ENCODE results near the gene GNB1. TPM values are rescaled to one million over a fixed set of nuclear protein-coding genes. Genes with fewer than 3 reads are reported as not detected.

The GNB1 gene
- total and polyA plus RNA-seq, 9 of the 15 experiments (the other 6 are each of a cell fraction or from before 2014, with no cell fraction given): 34.3 to 388 (median 114) TPM

DNA sequence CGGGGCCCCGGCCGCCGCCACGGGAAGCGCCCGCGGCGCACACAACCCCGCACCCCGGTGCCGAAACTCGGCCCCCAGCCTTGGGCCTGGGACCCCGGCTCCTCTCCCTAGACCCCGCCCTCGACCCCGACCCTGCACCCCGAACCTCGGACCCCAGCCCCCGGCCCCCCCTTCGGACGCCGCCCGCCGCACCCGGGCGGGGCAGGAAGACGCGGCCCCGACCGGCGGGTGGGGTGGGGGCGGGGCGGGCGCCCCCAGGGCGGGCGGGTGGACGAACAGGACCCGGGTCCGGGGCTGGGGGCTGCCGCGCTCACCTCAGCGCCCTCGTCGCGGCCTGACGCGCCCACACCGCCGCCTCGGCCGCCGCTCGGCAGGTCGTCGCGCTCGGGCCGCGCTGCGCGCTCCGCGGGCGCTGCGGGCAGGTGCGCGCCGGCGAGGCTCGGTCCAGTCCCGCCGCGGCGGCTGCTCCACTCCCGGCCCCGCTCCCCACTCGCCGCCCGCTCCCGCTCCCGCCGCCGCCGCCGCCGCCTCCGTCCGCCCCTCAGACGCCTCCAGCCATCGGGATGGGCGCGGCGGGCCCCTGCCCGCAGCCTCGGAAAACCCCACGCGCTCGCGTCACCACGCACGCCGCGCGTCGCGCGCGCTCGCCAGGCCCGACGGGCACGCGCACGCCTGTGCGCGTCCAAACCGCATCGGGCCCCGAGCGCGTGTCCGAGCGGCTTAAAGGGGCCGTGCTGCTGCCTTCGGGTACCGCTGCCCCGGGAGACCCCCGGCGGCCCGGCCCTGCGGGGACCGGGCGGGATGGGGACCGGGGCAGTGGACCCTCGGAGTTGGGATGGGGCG lies at the start of gene GNB1 (continued):
- TF ChIP-seq MAZ (CRISPR knock-in tag; conservative IDR thresholded peaks at IDR 0.05 in 1 of 2, IDR thresholded peaks at IDR 0.05 in 1 of 2) (peak in 1 of 2 experiments; percentile 77; a peak in 2 of 4 replicates), ZNF507 (tag; conservative IDR thresholded peaks at IDR 0.05) (no peak), NEUROD1 (IDR thresholded peaks at IDR 0.05; ENCODE audit: borderline replicate concordance, low read depth, low read length, partially characterized antibody) (no peak), RFX1 (IDR thresholded peaks at IDR 0.05) (no peak), PYGO2 (tag; IDR thresholded peaks at IDR 0.05) (no peak), CHCHD3 (CRISPR knock-in tag; IDR thresholded peaks at IDR 0.05) (no peak), ZNF212 (CRISPR knock-in tag; IDR thresholded peaks at IDR 0.05) (no peak), SIN3A (IDR thresholded peaks at IDR 0.05; ENCODE audit: borderline replicate concordance in 2 of 2, control insufficient read depth in 1 of 2, low read depth in 2 of 2, low read length in 2 of 2) (peak; percentile 48 to 77; a peak in 3 of 4 replicates), RBFOX2 (IDR thresholded peaks at IDR 0.05; ENCODE audit: low read depth, low read length) (peak; percentile 79), ZNF444 (CRISPR knock-in tag; IDR thresholded peaks at IDR 0.05) (no peak), CEBPB (tag; IDR thresholded peaks at IDR 0.05) (peak; percentile 55; the same call in 1 of the 2 replicates), CBX2 (IDR thresholded peaks at IDR 0.05; ENCODE audit: insufficient read depth, low read length, poor library complexity, severe bottlenecking) (no peak), TAF15 (IDR thresholded peaks at IDR 0.05; ENCODE audit: low read depth, low read length) (no peak)
- TF ChIP-seq, protein P1, sequence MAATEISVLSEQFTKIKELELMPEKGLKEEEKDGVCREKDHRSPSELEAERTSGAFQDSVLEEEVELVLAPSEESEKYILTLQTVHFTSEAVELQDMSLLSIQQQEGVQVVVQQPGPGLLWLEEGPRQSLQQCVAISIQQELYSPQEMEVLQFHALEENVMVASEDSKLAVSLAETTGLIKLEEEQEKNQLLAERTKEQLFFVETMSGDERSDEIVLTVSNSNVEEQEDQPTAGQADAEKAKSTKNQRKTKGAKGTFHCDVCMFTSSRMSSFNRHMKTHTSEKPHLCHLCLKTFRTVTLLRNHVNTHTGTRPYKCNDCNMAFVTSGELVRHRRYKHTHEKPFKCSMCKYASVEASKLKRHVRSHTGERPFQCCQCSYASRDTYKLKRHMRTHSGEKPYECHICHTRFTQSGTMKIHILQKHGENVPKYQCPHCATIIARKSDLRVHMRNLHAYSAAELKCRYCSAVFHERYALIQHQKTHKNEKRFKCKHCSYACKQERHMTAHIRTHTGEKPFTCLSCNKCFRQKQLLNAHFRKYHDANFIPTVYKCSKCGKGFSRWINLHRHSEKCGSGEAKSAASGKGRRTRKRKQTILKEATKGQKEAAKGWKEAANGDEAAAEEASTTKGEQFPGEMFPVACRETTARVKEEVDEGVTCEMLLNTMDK (IDR thresholded peaks at IDR 0.05; ENCODE audit: borderline replicate concordance, insufficient read depth, low read depth, low read length, poor library complexity, severe bottlenecking): no peak
- TF ChIP-seq, protein P2, sequence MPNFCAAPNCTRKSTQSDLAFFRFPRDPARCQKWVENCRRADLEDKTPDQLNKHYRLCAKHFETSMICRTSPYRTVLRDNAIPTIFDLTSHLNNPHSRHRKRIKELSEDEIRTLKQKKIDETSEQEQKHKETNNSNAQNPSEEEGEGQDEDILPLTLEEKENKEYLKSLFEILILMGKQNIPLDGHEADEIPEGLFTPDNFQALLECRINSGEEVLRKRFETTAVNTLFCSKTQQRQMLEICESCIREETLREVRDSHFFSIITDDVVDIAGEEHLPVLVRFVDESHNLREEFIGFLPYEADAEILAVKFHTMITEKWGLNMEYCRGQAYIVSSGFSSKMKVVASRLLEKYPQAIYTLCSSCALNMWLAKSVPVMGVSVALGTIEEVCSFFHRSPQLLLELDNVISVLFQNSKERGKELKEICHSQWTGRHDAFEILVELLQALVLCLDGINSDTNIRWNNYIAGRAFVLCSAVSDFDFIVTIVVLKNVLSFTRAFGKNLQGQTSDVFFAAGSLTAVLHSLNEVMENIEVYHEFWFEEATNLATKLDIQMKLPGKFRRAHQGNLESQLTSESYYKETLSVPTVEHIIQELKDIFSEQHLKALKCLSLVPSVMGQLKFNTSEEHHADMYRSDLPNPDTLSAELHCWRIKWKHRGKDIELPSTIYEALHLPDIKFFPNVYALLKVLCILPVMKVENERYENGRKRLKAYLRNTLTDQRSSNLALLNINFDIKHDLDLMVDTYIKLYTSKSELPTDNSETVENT (CRISPR knock-in tag; IDR thresholded peaks at IDR 0.05): peak; percentile 96
- TF ChIP-seq, protein P3, sequence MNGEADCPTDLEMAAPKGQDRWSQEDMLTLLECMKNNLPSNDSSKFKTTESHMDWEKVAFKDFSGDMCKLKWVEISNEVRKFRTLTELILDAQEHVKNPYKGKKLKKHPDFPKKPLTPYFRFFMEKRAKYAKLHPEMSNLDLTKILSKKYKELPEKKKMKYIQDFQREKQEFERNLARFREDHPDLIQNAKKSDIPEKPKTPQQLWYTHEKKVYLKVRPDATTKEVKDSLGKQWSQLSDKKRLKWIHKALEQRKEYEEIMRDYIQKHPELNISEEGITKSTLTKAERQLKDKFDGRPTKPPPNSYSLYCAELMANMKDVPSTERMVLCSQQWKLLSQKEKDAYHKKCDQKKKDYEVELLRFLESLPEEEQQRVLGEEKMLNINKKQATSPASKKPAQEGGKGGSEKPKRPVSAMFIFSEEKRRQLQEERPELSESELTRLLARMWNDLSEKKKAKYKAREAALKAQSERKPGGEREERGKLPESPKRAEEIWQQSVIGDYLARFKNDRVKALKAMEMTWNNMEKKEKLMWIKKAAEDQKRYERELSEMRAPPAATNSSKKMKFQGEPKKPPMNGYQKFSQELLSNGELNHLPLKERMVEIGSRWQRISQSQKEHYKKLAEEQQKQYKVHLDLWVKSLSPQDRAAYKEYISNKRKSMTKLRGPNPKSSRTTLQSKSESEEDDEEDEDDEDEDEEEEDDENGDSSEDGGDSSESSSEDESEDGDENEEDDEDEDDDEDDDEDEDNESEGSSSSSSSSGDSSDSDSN (IDR thresholded peaks at IDR 0.05; ENCODE audit: borderline replicate concordance in 1 of 2, low read depth in 2 of 2, low read length in 2 of 2): peak in 1 of 2 experiments; percentile 42; a peak in 1 of 4 replicates
- TF ChIP-seq, protein P4, sequence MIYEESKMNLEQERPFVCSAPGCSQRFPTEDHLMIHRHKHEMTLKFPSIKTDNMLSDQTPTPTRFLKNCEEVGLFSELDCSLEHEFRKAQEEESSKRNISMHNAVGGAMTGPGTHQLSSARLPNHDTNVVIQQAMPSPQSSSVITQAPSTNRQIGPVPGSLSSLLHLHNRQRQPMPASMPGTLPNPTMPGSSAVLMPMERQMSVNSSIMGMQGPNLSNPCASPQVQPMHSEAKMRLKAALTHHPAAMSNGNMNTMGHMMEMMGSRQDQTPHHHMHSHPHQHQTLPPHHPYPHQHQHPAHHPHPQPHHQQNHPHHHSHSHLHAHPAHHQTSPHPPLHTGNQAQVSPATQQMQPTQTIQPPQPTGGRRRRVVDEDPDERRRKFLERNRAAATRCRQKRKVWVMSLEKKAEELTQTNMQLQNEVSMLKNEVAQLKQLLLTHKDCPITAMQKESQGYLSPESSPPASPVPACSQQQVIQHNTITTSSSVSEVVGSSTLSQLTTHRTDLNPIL (CRISPR knock-in tag; IDR thresholded peaks at IDR 0.05): no peak
